Lung (tissue), 12 donors: ENCODE results near the gene CDH4. TPM values are rescaled to one million over a fixed set of nuclear protein-coding genes. Genes with fewer than 3 reads are reported as not detected.

ENCODE experiments used
- ATAC-seq: fragments of 200-7000 bp; cut with Tn5 transposase; one replicate; pipeline ENCODE4 v1.9.1; 2020; ENCODE audit warnings: moderate number of reproducible peaks; ENCODE audit not compliant: insufficient read depth, low FRiP score
- DNase-seq, 3 donors: peaks; one replicate each; pipeline ENCODE4 v3.0.0-alpha.2; 2013 to 2017
- H3K27ac ChIP-seq, 2 donors: one replicate each; pipeline ENCODE4 v1.5.1; 2013; ENCODE audit warnings: mild to moderate bottlenecking in 2 of 2, moderate library complexity in 2 of 2, control low read depth in 1 of 2, inconsistent platforms in 1 of 2, low read depth in 1 of 2, low read length in 1 of 2
- H3K27me3 ChIP-seq, 3 donors: one replicate each; pipeline ENCODE4 v1.5.1; 2013; ENCODE audit warnings: low read length in 2 of 3; ENCODE audit not compliant: control insufficient read depth in 3 of 3, insufficient read depth in 3 of 3
- H3K36me3 ChIP-seq, 4 donors: one replicate each; pipeline ENCODE4 v1.5.1; 2013; ENCODE audit warnings: low read length in 4 of 4, mild to moderate bottlenecking in 1 of 4, moderate library complexity in 1 of 4; ENCODE audit not compliant: control insufficient read depth in 4 of 4, insufficient read depth in 4 of 4
- H3K4me1 ChIP-seq, 5 donors: one replicate each; pipeline ENCODE4 v1.5.1; 2013; ENCODE audit warnings: low read length in 5 of 5, mild to moderate bottlenecking in 2 of 5, moderate library complexity in 1 of 5; ENCODE audit not compliant: control insufficient read depth in 5 of 5, insufficient read depth in 5 of 5
- H3K4me3 ChIP-seq: one replicate; pipeline ENCODE4 v1.5.1; 2013; ENCODE audit warnings: mild to moderate bottlenecking, control low read depth, moderate library complexity
- H3K9ac ChIP-seq, 2 donors: one replicate each; pipeline ENCODE4 v1.5.1; 2013; ENCODE audit warnings: low read length in 2 of 2, control low read depth in 1 of 2; ENCODE audit not compliant: insufficient read depth in 1 of 2
- H3K9me3 ChIP-seq, 4 donors: one replicate each; pipeline ENCODE4 v1.5.1; 2013; ENCODE audit warnings: low read length in 3 of 4, mild to moderate bottlenecking in 1 of 4, moderate library complexity in 1 of 4; ENCODE audit not compliant: control insufficient read depth in 4 of 4, insufficient read depth in 3 of 4
- WGBS, 2 donors: extraction: QIAGEN DNeasy Blood & Tissue Kit; methylation state at CpG; one replicate each; pipeline ENCODE4 v1.1.7; 2013; 5-methylcytosine and 5-hydroxymethylcytosine counted together
- polyA plus RNA-seq, 2 donors: library from polyadenylated mRNA; stranded (reverse); fragments of 200-250 nt; gene quantifications; one replicate each; pipeline ENCODE4 v1.2.1, GENCODE V29; 2013
- total RNA-seq, 2 donors: library from RNA; depleted of rRNA in 1 of 2; stranded (reverse); fragments of >200 nt in 1 of 2; gene quantifications; one replicate each; pipeline ENCODE4 v1.2.1, GENCODE V29; 2014 to 2021
- TF ChIP-seq, protein P1 (sequence below): IDR thresholded peaks from 2 replicates; pipeline ENCODE4 v1.5.1; 2012; ENCODE audit warnings: mild to moderate bottlenecking; ENCODE audit errors: control extremely low read depth, extremely low read depth
- donor health status: control.
- donor health status: control.
- donor health status: Bipolar disorder and iron deficiency.
- donor health status: healthy.
- donor health status: DM: yes; HTN: yes; CAD: no.

CDH4 gene
- total and polyA plus RNA-seq, 4 donors = 0.10 to 2.1 (median 0.34) TPM

DNA sequence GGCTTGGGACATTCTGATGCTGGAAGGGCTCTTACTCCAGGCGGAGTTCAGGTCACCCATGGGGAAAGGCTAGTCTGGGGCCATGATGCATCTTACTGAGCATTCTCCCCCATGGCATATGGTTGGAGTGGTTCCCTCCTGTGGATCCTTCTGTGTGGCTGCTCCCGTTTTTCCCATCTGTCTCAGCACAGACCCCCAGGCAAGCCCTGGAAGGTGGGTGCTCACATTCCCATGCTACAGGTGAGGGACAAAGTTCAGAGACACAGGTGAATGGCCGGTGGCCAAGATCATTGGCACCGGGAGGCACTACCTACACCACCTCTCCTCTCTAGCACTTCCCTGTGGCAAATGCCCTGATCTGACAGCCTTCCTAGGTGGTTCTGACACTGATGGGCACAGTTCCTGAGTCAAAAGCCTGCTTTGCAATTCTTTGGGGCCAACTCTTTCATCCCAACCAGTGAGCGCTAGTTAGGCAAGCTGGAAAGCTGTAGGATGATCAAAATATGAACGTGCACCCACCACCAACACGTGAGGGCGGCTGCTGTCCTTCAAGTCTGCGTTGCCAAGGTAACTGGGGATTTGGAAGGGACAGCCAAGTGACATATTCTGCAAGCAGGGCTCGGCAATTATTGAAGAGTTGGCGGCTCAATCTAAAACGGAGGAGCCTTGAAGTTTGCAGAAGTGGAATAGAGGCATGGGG lies 124.6 kb downstream of the CDH4 start:
- Histone ChIP-seq H3K4me1 (no peaks in the 10 kb centered on the region), H3K36me3 (no peaks in the 10 kb centered on the region), H3K4me3 (no peak overlapping the region), H3K27ac (no peak overlapping the region), H3K9me3 (peaks cover 0 to 7% (median 2%) of the 10 kb centered on the region in 4 donors), H3K9ac (no peak overlapping the region), H3K27me3 (no peaks in the 10 kb centered on the region)
- no peak for ATAC-seq
- DNase-seq = no peak
- TF ChIP-seq, protein P1, sequence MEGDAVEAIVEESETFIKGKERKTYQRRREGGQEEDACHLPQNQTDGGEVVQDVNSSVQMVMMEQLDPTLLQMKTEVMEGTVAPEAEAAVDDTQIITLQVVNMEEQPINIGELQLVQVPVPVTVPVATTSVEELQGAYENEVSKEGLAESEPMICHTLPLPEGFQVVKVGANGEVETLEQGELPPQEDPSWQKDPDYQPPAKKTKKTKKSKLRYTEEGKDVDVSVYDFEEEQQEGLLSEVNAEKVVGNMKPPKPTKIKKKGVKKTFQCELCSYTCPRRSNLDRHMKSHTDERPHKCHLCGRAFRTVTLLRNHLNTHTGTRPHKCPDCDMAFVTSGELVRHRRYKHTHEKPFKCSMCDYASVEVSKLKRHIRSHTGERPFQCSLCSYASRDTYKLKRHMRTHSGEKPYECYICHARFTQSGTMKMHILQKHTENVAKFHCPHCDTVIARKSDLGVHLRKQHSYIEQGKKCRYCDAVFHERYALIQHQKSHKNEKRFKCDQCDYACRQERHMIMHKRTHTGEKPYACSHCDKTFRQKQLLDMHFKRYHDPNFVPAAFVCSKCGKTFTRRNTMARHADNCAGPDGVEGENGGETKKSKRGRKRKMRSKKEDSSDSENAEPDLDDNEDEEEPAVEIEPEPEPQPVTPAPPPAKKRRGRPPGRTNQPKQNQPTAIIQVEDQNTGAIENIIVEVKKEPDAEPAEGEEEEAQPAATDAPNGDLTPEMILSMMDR = no peak
- 89 to 95% methylated on average over 12 of the region's 12 CpGs for WGBS, 2 donors

DNA sequence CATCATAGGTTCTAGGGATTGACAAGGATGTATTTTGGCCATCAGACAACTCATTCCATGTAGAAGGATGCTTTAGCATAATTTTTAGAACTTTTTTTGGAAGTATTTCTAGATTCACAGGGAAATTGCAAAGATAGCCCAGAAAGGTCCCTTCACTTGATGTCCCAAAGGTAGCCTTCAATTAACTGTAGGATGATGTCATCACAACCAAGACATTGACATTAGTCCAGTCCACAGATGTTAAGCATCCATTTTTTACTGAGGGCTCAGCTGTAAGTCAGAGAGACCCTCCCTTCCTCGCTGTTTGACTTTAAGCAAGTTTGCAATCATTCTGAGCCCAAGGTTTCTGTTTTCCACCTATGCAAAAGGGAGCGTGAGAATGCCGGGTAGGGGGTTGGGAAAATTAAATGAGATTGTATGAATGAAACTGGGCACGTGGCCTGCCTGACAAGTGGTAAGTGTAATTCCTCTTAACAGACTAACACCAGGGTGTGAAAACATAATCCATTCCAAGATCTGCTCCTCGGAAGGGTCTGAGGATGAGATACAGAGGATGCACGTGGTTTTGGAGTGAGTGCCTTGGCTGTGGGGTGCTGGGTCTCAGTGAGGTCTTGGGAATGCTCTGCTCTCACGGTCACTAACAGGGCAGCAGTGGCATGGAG lies 126.8 kb downstream of the CDH4 start:
- no peak overlapping the region for H3K4me3 ChIP-seq
- H3K27me3 ChIP-seq = no peaks in the 10 kb centered on the region
- ATAC-seq = no peak
- peaks cover 0 to 7% (median 2%) of the 10 kb centered on the region in 4 donors for H3K9me3 ChIP-seq
- WGBS, 2 donors = 46 to 71% methylated on average over 7 of the region's 7 CpGs
- H3K27ac ChIP-seq = no peak overlapping the region
- no peak overlapping the region for H3K9ac ChIP-seq
- no peak for DNase-seq
- TF ChIP-seq, protein P1 = no peak
- no peaks in the 10 kb centered on the region for H3K4me1 ChIP-seq
- no peaks in the 10 kb centered on the region for H3K36me3 ChIP-seq

GRCh38 chr20:61379898-61380544 lies 128.0 kb downstream of the CDH4 start:
- TF ChIP-seq, protein P1 = no peak
- no peaks in the 10 kb centered on the region for H3K36me3 ChIP-seq
- H3K4me3 ChIP-seq = no peak overlapping the region
- 74 to 80% methylated on average over 6 of the region's 6 CpGs for WGBS, 2 donors
- no peak overlapping the region for H3K9ac ChIP-seq
- H3K27me3 ChIP-seq = no peaks in the 10 kb centered on the region
- H3K27ac ChIP-seq = no peak overlapping the region
- no peaks in the 10 kb centered on the region for H3K4me1 ChIP-seq
- peaks cover 0 to 9% (median 2%) of the 10 kb centered on the region in 4 donors for H3K9me3 ChIP-seq
- no peak for ATAC-seq
- no peak for DNase-seq
